Ureter (tissue), 1 donor: ENCODE measurements around the gene OR2S2. TPM values are rescaled to one million over a fixed set of nuclear protein-coding genes. Genes with fewer than 3 reads are reported as not detected.
"Not testable (repeated sequence)": the region's sequence is repeated elsewhere in the genome, so short reads cannot be mapped to it uniquely, and the experiment has no call there.

Experiments used
- DNase-seq: peaks from one replicate; pipeline ENCODE4 v3.0.0-alpha.2; 2020; ENCODE audit warnings: low spot score
- total RNA-seq: library from RNA; stranded (reverse); gene quantifications from one replicate; pipeline ENCODE4 v1.2.4, GENCODE V29; 2023
- donor health status: DM: yes; HTN: yes; CAD: no.

The OR2S2 gene
- total RNA-seq, 1 donor from 2014 or later = not detected

DNA sequence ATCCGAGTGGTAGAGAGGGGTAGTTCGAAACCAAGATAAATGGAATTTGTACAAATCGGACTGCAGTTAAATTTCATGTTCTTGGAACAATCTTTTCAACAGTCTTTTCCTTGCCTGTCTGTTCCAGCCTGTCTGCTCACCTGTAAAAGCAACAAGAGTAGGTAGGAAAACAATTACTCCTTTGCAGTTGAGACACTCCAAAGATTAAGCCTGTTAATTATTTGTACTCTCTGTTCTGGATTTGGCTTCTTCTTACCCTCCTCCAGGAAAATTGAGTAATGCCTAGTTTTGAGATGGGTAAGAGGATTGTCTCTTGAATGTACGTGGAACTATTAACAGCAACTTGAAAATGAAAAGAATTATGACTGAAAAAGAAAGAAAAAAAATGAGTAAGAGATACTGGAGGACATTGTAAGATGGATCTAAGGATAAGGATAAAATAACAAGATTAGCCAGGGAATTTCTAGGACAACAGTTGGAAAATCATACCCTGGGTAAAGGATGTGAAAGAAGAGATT lies 24.3 kb downstream of the OR2S2 start:
- DNase-seq = no peak

DNA sequence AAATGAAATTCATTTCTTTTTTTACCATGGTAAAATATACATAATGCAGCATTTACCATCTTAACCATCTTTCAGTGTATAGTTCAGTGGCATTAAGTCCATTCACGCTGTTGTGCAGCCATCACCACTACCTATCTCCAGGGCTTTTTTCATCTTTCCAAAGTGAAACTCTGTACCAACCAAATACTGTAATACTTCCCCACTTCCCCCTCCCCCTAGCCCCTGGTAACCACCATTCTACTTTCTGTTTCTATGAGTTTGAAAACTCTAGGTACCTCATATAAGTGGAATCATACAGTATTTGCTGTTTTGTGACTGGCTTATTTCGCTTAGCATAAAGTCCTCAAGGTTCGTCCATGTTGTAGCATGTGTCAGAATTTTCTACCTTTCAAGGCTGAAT lies 25.2 kb downstream of the OR2S2 start:
- DNase-seq = no peak

DNA sequence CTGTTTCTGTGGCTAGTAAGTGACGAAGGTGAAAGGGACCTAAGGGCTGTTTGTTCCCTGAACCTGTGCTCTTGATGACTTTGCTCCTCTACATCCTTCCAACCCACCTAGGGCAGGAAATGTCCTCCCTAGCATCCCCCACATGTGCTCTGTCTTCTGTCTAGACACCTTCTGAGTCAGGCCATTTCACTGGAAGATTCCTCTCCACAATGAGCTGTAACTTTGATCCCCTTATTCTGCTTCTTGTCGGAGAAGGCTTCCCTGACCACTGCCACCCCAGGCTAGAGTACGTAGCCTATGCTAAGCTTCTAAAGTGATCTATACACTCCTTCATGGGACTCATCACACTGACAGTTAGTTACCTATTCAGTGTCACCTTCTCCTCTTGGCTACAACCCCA lies 27.0 kb downstream of the OR2S2 start:
- no peak for DNase-seq

DNA sequence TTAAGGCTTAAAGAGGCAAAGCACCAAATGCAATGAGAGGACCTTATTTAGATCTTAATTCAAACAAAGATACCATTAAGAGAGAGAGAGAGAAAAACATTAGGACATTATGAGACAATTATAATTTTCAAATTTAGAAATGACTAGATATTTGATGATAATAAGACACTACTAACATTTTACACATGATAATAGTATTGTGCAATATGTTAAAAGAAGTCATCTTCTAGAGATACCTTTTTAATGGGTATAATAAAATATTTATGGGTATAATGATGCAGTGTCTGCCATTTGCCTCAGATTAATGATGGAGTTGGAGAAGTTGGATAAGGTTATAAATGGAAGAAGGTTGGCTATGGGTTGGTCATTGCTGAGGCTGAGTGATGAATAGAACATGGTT lies 27.4 kb downstream of the OR2S2 start:
- no peak for DNase-seq

DNA sequence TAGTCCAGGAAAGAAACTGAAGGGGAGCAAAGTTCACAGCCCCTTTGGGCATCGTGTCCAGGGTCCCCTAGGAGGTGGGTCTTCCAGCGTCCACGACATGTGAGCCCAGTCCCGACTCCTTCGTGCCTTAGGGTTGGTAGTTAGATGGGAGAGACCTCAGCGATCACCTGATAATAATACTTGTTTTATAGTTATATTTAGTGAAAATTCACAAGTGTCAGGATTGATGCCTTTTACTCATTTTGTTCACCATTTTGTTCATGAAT lies 28.6 kb downstream of the OR2S2 start:
- DNase-seq = no peak

DNA sequence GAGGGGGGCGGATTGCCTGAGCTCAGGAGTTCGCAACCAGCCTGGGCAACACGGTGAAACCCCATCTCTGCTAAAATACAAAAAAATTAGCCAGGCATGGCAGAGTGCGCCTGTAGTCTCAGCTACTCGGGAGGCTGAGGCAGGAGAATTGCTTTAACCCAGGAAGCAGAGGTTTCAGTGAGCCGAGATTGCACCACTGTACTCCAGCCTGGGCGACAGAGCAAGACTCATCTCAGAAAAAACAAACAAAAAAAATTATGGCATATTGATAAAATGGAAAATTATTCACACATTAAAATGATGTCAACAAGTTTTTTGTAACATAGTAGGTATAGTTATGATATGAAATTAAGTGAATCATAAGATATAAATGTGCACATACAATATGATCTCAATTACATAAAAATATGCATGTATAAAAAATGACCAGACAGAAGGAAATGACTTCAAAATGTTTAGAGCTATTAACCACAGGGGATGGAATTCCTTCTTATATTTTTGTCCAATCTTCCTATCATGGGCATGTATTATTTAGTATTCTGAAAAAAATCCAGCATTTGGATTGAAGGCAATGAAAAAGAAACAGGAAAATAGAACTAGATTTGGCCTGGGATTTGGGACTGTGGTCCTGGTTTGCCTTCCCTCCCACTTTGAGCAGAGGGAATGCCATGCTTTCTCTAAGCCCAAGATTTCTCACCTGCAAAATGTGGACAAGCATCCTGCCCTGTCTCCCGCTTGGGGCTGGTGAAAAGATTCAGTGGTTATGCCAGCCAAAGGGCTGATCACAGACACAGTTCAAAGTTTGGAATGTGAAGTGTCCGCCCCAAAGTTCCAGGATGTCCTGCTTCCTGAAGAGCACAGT lies 29.1 kb downstream of the OR2S2 start:
- no peak for DNase-seq

DNA sequence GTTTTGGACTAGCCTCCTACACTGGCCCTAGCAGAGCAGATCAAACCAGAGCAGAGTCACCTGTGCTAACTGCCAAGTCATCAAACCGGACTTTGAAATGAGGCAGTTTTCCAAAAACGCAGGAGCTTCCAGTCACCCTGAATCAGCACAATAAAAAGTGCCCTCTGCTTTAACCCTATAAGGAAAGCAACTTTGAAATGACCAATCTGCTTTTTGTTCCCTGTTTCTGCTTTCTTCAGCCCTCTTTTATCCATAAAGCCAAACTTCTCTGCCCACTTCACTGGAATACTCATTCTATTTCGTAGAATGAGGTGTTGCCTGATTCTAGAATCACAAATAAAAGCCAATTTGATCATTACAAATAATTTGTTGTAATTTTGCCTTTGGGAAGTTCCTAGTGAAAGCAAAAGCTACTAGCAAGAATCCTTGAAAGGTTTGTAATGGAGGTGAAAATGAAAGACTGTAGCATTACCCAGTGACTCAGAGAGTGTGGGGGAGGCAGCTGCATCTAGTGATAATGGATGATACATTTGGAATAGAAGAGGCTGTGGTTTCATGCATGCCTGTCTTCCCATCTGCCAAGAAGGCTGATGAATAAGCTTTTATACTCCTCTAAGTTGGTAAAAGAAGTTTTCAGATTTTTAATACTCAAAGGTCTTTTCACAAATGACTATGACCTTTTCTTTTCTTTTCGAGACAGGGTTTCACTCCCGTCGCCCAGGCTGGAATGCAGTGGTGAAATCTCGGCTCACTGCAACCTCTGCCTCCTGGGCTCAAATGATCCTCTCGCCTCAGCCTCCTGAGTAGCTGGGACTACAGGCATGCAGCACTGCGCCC lies 33.8 kb downstream of the OR2S2 start:
- DNase-seq = no peak

DNA sequence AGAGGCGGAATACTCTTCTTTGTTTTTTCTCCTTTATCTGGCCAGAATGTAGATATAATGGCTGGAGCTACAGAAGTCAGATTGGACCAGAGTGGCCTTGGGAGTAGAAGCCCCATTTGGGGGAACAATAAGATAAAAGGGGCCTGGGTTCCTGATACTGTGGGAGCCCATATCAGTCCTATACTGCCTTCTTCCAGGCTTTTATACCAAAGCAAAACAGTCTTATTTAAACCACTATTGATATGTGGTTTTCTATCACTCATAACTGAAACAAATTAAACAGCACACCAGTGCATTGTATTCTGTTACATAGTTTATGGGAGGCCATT lies 34.4 kb downstream of the OR2S2 start:
- DNase-seq = no peak

DNA sequence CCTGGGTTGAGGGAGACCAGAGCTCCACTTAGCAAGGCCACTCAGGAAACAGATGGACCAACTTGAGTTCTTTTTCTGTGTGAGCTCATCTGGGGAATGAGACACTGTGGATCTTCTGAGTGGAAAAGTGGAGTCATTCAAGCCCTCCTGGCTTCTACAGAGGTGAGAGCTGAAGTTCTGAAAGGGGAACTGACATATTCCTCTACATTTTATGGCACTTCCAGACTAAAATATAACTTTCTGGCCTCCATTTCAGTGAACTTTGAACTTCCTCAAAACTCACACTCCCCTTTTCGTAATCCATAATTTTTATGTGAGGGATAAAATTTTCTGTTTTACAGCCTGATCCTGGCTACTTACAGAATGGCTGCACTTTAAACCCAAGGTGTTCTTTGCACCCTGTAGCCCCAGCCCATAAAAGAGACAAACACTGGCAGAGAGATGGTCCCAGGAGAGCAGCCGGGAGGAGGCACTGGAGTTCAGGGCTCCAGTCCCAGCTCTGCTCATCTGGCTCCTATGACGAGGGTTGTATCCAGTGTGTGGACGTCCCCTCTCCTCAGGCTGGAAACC lies 37.8 kb downstream of the OR2S2 start:
- no peak for DNase-seq

DNA sequence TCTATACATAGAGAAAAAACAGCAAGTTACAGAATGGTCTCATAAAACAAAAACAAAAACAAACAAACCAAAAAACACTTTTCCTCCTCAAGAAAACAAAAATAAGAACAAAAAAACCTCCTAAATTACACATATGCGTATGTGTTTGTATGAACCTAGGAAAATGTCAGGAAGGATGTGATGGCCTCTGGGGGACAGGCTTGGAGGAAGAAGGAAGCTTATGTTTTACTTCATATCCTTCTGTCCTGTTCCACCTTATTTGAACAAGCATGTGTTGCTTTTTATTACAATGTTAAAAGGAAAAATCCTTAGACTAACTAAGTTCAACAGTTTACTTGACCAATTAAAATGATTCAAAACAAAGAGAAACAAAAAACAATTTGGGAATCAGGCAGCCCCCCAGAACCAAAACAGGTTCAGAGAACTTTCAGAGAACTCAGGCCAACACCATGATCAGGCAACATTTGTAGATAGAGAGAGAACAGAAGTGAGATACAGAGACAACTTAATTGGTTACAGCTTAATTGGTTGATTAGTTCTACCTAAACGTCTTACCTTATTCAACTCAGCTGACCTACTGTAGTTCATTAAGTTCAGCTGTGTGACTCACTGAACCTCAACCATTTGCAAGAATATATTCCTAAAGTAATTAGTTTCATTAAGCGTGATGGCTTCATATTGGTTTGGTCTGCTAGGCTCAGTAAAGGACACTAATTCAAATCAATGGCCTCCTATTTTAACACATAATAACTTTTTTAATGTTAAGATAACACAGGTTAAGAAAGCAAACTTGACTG lies 38.5 kb downstream of the OR2S2 start:
- DNase-seq = no peak

DNA sequence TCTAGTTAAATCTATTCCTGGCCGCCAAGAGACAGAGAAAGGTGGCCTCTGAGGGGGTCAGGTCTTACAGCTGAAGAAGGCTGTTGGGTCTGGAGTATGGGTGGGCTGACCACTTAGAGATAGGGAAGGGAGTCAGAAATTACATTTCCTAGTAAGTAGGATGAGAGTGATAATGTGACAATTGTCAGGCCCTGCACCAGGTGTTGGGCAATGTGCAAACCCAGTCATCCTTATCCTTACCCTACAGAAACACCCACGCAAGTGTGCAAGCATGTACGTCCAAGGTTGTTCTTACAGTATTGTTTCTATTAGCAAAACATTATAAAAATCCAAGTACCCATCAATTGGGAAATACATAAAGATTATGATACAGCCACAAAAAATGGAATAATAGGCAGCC lies 39.2 kb downstream of the OR2S2 start:
- no peak for DNase-seq

DNA sequence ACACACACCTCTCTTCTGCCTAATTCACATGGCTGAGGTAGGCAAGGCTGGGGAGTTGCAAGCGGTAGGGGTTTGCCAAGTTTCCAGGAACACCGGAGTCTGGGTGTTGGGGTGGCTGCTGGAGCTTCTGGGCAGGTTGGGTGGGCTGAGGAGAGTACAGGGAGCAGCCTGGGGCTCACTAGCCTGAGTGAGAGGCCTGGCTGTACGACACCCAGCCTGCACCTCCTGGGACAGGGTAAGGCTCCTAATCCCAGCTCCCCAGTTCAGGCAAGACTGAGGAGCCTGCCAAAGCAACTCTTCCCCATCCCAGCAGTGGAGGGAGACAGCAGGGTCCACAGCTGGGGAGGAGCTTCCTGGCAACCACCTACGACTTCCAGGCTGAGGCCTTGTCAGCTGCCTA lies 40.7 kb downstream of the OR2S2 start:
- no peak for DNase-seq

DNA sequence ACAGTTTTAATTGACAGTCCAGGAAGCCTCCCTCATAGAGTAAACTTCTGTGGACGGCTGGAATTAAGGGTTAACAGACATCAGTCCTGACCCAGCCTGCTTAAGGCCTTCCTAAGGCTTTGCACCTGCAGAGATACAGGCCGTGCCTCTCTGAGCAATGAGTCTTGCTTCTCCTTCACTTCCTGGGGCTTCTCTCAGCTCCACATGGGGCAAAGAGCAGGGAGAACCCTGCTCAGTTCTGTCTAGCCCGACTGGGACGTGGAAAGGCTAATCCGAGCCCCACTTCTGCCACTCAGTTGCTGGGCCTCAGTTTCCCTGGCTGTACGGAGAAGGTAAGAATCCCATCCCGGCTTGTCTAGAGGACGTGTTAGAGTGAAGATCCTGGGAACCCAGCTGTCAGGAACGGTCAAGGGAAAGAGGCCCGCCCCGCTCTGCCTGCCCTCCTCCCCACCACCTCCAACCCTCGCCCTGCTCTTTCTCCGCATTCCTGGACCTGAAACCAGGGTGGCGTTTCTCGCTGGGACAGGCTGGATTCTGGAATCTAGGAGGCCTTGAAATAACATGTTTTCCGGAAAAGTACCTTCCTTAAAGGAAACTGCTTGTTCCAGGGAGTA lies 42.2 kb downstream of the OR2S2 start:
- DNase-seq = no peak

DNA sequence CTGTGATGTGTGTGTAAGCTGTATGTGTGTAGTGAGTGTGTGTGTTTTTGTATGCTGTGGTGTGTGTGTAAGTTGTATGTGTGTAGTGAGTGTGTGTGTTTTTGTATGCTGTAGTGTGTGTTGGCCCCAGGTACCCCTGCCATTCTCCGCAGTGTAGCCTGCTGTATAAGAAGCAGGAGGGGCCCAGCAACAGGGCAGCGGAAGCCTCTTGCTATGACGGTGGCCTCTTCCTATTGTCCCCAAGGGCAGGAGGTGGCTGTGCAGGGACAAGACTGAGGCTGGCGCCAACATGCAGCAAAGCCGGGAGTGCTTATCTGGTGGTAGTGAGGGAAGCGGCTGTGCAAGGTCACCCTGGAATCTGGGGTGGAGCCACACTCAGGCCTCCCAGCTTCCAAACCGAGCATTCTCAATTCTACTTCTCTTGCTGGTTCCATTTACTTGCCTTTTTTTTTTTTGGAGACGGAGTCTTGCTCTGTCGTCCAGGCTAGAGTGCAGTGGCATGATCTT lies 43.6 kb downstream of the OR2S2 start:
- no peak for DNase-seq

DNA sequence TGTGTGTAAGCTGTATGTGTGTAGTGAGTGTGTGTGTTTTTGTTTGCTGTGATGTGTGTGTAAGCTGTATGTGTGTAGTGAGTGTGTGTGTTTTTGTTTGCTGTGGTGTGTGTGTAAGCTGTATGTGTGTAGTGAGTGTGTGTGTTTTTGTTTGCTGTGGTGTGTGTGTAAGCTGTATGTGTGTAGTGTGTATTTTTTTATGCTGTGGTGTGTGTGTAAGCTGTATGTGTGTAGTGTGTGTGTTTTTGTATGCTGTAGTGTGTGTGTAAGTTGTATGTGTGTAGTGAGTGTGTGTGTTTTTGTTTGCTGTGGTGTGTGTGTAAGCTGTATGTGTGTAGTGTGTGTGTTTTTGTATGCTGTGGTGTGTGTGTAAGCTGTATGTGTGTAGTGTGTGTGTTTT lies 44.5 kb downstream of the OR2S2 start:
- DNase-seq = not testable (repeated sequence)

DNA sequence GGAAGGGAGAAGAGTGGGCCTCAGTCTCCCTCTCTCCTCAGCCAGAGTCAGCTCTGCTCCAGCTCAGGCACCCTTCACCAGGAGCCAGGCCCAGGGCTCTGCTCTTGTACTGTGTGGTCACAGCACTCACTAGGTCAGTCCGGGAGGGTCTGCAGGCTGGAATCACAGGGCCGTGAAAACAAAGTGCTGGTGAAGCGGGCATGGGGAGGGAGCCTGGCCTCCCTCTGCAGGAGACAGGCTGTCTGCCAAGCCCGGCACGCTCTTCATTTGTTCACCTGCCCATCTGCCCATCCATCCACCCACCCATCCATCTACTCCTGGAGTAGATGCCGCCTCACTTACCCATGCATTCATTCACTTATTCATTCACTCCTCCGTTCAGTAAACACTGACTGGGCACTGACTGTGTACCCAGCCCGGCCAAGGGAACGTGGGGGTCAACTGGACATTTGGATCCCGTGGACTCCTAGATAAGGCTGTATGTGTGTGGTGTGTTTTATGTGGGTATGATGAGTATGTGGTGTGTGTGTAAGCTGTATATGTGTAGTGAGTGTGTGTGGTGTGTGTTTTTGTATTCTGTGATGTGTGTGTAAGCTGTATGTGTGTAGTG lies 45.1 kb downstream of the OR2S2 start:
- no peak for DNase-seq

DNA sequence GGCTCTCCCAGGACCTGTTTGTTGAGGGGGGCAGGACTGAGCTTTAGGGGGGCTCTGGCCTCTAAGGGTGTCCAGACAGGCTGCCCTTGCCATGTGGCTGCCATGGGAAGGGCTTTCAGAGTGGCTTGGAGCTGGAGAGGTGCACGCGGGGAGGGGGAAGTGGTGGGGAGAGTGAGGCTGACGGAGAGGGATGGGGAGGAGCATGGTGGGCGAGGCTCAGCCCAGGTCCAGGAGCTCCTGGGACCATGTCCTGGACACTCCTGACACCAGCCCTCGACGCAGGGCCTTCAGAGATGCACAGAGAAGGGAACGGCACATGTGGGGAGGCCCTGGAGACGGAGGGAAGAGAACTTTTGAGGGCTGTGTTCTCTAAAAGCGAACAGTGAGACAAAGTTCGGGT lies 46.3 kb downstream of the OR2S2 start:
- no peak for DNase-seq

DNA sequence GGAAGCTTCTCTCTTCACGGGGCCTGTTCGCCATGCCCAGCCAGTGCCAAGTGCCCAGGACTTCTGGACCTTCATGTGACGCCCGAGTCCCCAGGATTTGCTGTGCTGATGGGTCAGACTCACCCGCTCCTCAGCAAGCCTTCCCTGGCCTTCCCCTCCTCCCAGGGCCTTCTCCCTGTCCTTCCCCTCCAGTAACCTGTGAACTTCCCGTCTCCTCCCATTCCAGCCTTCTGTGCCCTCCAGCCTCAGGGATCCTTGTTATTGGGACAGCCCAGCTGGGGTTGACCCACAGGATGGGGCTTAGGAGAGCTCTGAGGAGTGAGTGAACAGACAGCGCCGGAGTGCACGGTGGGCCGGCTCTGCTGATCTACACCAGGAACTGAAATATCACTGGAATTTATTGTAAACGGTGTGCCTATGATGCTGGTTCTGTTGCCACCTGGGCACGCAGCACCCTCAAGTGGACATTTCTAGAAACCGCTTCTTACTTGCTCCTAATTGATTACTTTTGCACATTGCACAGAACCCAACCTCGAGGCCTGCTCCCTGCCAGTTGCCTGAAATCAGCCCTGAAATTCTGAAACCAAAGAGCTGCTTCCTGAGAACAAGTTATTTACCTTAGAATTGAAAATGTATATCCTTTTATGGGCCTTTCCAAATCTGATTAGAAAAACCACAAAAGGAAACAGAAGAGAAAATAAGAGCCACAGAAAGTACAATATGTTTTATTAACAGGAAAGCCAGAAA lies 47.2 kb downstream of the OR2S2 start:
- DNase-seq = no peak

DNA sequence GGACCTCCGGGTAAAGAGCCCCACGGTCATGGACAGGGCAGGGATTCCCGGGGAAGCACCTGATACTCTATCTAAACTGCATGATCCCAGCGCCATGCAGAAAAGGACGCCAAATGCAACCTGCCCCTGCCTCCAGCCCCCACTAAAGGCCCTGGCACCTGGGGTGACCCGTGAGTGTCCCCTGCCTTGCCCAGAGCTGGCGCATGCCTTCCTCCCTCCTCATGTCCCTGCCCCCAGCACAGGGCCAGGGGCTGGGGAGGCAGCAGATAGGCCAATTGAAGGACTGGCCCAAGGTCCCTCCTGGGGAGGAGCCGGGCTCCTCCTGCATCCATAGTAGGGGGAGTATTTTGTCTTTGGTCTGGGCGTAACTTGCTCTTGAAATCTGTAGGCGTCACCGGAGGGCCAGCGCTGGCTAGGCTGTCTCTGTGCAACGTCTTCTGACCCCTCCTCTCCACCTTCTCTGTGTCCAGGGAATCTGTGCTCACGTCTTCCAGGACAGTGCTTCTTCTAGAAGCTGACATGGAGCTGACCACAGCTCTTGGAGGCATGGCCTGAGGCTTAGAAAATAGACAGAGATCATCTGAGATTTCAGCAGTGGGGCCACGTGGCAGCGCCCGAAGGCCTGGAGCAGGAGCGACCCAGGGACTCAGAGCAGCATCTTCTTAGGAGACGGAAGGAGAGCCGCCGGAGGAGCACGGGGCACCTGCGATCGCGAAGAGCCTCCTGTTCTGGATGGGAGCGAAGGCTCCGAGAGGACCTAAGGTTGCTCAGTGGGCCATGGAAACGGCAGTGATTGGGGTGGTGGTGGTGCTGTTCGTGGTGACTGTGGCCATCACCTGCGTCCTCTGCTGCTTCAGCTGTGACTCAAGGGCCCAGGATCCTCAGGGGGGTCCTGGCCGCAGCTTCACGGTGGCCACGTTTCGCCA lies 48.0 kb downstream of the OR2S2 start:
- DNase-seq = no peak
